Measurements from ENCODE around the gene ZACN.

ZACN gene

GRCh38 chr17:76103274-76104139 lies 24.5 kb downstream of the ZACN start, which contains the start of gene EXOC7:
EXOC7 (minus strand) TSS chr17:76103787; CDS start chr17:76103692, 95 bp downstream.
- no peaks in the 10 kb centered on the region for H3K9me3 ChIP-seq (ENCODE audit: insufficient read depth, low read length)
- H3K9ac ChIP-seq (ENCODE audit: low read length), result peak within 1 kb of the TSS; percentile 72
- H3K36me3 ChIP-seq (ENCODE audit: low read length), result 0 out of 2 replicates have a peak, but pooled peaks cover 4% of the 10 kb centered on the region
- peaks cover 10% of the 10 kb centered on the region for H3F3A ChIP-seq (ENCODE audit: insufficient read depth)
- peak within 1 kb of the TSS; percentile 64 for H3K4me2 ChIP-seq (ENCODE audit: low read depth, low read length, poor library complexity, severe bottlenecking)
- H2AFZ ChIP-seq (ENCODE audit: low read depth, low read length, severe bottlenecking), result peak within 1 kb of the TSS; percentile 60
- no peak for TF ChIP-seq EZH2phosphoT487 (conservative IDR thresholded peaks at IDR 0.05; ENCODE audit: low read length)
- no peak for TF ChIP-seq CTCF (IDR thresholded peaks at IDR 0.05; ENCODE audit: insufficient read depth, low read length, poor library complexity, severe bottlenecking)
- H3K4me3 ChIP-seq (ENCODE audit: insufficient read depth, low read length, poor library complexity, severe bottlenecking), result peak within 1 kb of the TSS; percentile 67
- peaks cover 11% of the 10 kb centered on the region for H3K79me2 ChIP-seq (ENCODE audit: insufficient read depth, low read length)
- H3K27me3 ChIP-seq (ENCODE audit: low read length), result no peaks in the 10 kb centered on the region
- no peaks in the 10 kb centered on the region for H3K9me2 ChIP-seq (replicated peaks; ENCODE audit: insufficient read depth, low read length)
- peak within 1 kb of the TSS; percentile 30; the same call in 1 of the 2 replicates for H3K27ac ChIP-seq (ENCODE audit: low read depth, low read length)
- H4K20me1 ChIP-seq (ENCODE audit: low read depth, low read length), result no peaks in the 10 kb centered on the region

GRCh38 chr17:76104140-76104895 lies 25.3 kb downstream of the ZACN start:
- TF ChIP-seq EZH2phosphoT487 (conservative IDR thresholded peaks at IDR 0.05; ENCODE audit: low read length) (no peak), CTCF (IDR thresholded peaks at IDR 0.05; ENCODE audit: insufficient read depth, low read length, poor library complexity, severe bottlenecking) (no peak)
- Histone ChIP-seq H3K9me3 (ENCODE audit: insufficient read depth, low read length) (no peaks in the 10 kb centered on the region), H3F3A (ENCODE audit: insufficient read depth) (peaks cover 10% of the 10 kb centered on the region), H3K27ac (ENCODE audit: low read depth, low read length) (no peak overlapping the region), H3K9me2 (replicated peaks; ENCODE audit: insufficient read depth, low read length) (no peaks in the 10 kb centered on the region), H4K20me1 (ENCODE audit: low read depth, low read length) (no peaks in the 10 kb centered on the region), H3K27me3 (ENCODE audit: low read length) (no peaks in the 10 kb centered on the region), H3K4me3 (ENCODE audit: insufficient read depth, low read length, poor library complexity, severe bottlenecking) (peak overlapping the region; percentile 67), H3K4me2 (ENCODE audit: low read depth, low read length, poor library complexity, severe bottlenecking) (peak overlapping the region; percentile 64), H3K9ac (ENCODE audit: low read length) (peak overlapping the region; percentile 72), H2AFZ (ENCODE audit: low read depth, low read length, severe bottlenecking) (peak overlapping the region; percentile 60), H3K36me3 (ENCODE audit: low read length) (0 out of 2 replicates have a peak, but pooled peaks cover 4% of the 10 kb centered on the region), H3K79me2 (ENCODE audit: insufficient read depth, low read length) (peaks cover 11% of the 10 kb centered on the region)

GRCh38 chr17:76104896-76105231 lies 25.9 kb downstream of the ZACN start:
- Histone ChIP-seq H2AFZ (ENCODE audit: low read depth, low read length, severe bottlenecking) (no peak overlapping the region), H3K4me3 (ENCODE audit: insufficient read depth, low read length, poor library complexity, severe bottlenecking) (no peak overlapping the region), H3K27me3 (ENCODE audit: low read length) (no peaks in the 10 kb centered on the region), H4K20me1 (ENCODE audit: low read depth, low read length) (no peaks in the 10 kb centered on the region), H3K4me2 (ENCODE audit: low read depth, low read length, poor library complexity, severe bottlenecking) (no peak overlapping the region), H3K9me2 (replicated peaks; ENCODE audit: insufficient read depth, low read length) (no peaks in the 10 kb centered on the region), H3K9me3 (ENCODE audit: insufficient read depth, low read length) (no peaks in the 10 kb centered on the region), H3K36me3 (ENCODE audit: low read length) (no peaks in the 10 kb centered on the region), H3K9ac (ENCODE audit: low read length) (no peak overlapping the region), H3K27ac (ENCODE audit: low read depth, low read length) (no peak overlapping the region), H3K79me2 (ENCODE audit: insufficient read depth, low read length) (peaks cover 11% of the 10 kb centered on the region), H3F3A (ENCODE audit: insufficient read depth) (peaks cover 10% of the 10 kb centered on the region)
- no peak for TF ChIP-seq EZH2phosphoT487 (conservative IDR thresholded peaks at IDR 0.05; ENCODE audit: low read length)
- TF ChIP-seq CTCF (IDR thresholded peaks at IDR 0.05; ENCODE audit: insufficient read depth, low read length, poor library complexity, severe bottlenecking), result no peak
